ENCODE results near the gene METRN.

DNA sequence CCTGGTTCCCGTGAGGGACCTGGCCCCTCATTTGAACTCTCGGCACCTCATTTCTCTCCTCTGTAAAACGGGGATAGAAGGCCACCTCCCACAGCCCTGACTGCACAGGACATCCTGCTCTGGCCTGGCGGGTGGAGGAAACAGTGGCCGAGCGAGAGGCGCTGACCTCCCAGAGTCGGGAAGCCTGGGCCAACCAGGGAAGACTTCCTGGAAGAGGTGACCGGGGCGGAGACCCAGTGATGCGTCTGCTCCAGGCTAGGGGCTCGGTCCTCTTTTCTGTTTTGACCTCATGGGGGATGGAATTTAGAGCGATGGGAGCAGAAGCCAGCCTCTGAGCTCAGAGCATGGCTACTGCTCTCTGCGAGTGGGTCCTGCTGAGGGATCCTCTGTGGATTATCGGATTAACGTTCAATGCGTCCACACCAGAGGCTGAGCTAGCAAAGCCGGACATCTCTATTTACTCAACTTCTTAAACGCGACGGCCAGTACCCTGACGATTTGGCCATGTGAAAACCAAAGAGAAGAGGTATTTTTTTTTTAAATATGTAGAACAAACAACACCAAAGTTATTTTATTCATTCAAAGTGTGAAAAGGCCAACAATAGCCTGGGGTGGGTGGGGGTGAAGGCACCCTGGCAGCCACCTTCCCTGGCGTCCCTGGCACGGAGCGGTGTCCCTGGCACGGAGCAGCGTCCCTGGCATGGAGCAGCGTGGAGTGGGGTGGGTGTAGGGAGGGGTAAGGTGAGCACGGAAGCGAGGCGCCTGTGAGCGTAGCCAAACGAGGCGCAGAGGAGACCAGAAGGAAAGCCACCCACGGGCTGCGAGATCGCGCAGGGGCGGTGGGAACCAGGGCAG, 36.5 kb downstream of the METRN start:
- TF ChIP-seq, protein P1, sequence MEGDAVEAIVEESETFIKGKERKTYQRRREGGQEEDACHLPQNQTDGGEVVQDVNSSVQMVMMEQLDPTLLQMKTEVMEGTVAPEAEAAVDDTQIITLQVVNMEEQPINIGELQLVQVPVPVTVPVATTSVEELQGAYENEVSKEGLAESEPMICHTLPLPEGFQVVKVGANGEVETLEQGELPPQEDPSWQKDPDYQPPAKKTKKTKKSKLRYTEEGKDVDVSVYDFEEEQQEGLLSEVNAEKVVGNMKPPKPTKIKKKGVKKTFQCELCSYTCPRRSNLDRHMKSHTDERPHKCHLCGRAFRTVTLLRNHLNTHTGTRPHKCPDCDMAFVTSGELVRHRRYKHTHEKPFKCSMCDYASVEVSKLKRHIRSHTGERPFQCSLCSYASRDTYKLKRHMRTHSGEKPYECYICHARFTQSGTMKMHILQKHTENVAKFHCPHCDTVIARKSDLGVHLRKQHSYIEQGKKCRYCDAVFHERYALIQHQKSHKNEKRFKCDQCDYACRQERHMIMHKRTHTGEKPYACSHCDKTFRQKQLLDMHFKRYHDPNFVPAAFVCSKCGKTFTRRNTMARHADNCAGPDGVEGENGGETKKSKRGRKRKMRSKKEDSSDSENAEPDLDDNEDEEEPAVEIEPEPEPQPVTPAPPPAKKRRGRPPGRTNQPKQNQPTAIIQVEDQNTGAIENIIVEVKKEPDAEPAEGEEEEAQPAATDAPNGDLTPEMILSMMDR (IDR thresholded peaks at IDR 0.05; ENCODE audit: low read depth, low read length) = no peak
- TF ChIP-seq EZH2phosphoT487 (IDR thresholded peaks at IDR 0.05; ENCODE audit: low read depth) = no peak
